DOHH2 (cell line): ENCODE data around the gene BRD3.

ENCODE experiments used
- H3F3A ChIP-seq: fragments of 200-600 bp; sonication (generic), shearing (Covaris generic); 2 replicates; pipeline ENCODE4 v1.6.0; 2016; ENCODE audit warnings: antibody characterized with exemption, mild to moderate bottlenecking; ENCODE audit not compliant: control insufficient read depth, insufficient read depth
- H3K27ac ChIP-seq: fragments of 200-600 bp; sonication (generic); 2 replicates; pipeline ENCODE4 v1.5.1; 2014; ENCODE audit warnings: low read depth, mild to moderate bottlenecking, low read length, moderate library complexity
- H3K27me3 ChIP-seq: fragments of 200-600 bp; sonication (generic); 2 replicates; pipeline ENCODE4 v1.6.1; 2014; ENCODE audit warnings: mild to moderate bottlenecking, low read length, mixed read lengths; ENCODE audit not compliant: control insufficient read depth
- H3K36me3 ChIP-seq: fragments of 200-600 bp; sonication (generic); 2 replicates; pipeline ENCODE4 v1.6.1; 2014; ENCODE audit warnings: mild to moderate bottlenecking, low read length, moderate library complexity, mixed read lengths; ENCODE audit not compliant: control insufficient read depth
- H3K4me1 ChIP-seq: fragments of 200-600 bp; sonication (generic); 2 replicates; pipeline ENCODE4 v1.6.1; 2014; ENCODE audit warnings: mild to moderate bottlenecking, low read length, mixed read lengths; ENCODE audit not compliant: control insufficient read depth
- H3K4me2 ChIP-seq: fragments of 200-600 bp; sonication (generic); 2 replicates; pipeline ENCODE4 v1.6.0; 2014; ENCODE audit warnings: mild to moderate bottlenecking, low read length, moderate library complexity
- H3K4me3 ChIP-seq: fragments of 200-600 bp; sonication (generic); 2 replicates; pipeline ENCODE4 v1.5.1; 2014; ENCODE audit warnings: mild to moderate bottlenecking, low read length, mixed read lengths
- H3K79me2 ChIP-seq: fragments of 200-600 bp; sonication (generic); 2 replicates; pipeline ENCODE4 v1.6.1; 2014; ENCODE audit warnings: mild to moderate bottlenecking, low read length, mixed read lengths; ENCODE audit not compliant: control insufficient read depth
- H3K9me2 ChIP-seq: fragments of 200-600 bp; sonication (generic); replicated peaks from 2 replicates; pipeline ENCODE4 v1.6.1; 2014; ENCODE audit warnings: mild to moderate bottlenecking, low read length, mixed read lengths; ENCODE audit not compliant: control insufficient read depth
- H3K9me3 ChIP-seq: fragments of 200-600 bp; sonication (generic); 2 replicates; pipeline ENCODE4 v1.6.1; 2014; ENCODE audit warnings: antibody characterized with exemption, low read length, mixed read lengths; ENCODE audit not compliant: control insufficient read depth, insufficient read depth
- H4K20me1 ChIP-seq: fragments of 200-600 bp; sonication (generic); 2 replicates; pipeline ENCODE4 v1.6.0; 2014; ENCODE audit warnings: low read depth, mild to moderate bottlenecking, antibody characterized with exemption, low read length, moderate library complexity; ENCODE audit not compliant: control insufficient read depth, insufficient read depth
- CTCF ChIP-seq: fragments of 200-600 bp; sonication (generic); IDR thresholded peaks from one replicate; pipeline ENCODE4 v1.5.1; 2014; ENCODE audit warnings: antibody characterized with exemption, mild to moderate bottlenecking, low read depth, low read length; ENCODE audit not compliant: poor library complexity, severe bottlenecking
- EZH2phosphoT487 ChIP-seq: fragments of 200-600 bp; sonication (generic); IDR thresholded peaks from 2 replicates; pipeline ENCODE4 v1.6.1; 2017; ENCODE audit warnings: borderline replicate concordance, mild to moderate bottlenecking, antibody characterized with exemption, low read length, moderate library complexity, mixed read lengths

Gene BRD3

DNA sequence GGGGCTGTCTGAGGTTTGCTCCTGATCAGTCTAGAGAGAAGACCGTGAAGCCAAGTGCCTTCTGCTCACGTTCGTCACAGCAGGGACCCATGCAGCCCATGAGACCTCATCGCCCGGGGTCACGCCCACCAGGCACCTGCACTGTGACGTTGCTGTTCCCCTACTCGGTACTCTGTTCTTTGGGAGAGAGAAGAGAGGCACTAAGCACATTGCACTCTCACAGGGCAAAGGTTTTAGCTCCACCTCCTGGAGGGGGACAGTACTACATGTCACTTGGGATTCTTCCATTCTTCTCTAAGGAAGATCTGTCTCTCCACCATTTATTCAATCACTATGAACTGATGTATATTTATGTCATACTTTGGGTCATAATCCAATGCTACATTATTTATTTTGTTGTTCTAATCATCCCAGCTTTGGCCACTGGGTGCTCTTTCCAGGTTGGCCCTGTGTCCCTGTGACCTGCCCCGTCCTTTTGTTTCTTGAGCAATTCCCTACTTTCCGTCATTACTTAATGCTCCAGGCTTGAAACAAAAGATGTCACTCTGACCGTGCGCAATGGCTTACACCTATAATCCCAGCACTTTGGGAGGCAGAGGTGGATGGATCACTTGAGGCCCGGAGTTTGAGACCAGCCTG lies 31.4 kb upstream of the BRD3 start:
- Histone ChIP-seq H3K79me2 (no peaks in the 10 kb centered on the region), H3K9me2 (no peaks in the 10 kb centered on the region), H3K36me3 (no peaks in the 10 kb centered on the region), H4K20me1 (no peaks in the 10 kb centered on the region), H3K9me3 (no peaks in the 10 kb centered on the region), H3K4me1 (0 out of 2 replicates have a peak, but pooled peaks cover 3% of the 10 kb centered on the region), H3F3A (no peaks in the 10 kb centered on the region), H3K27ac (no peak overlapping the region), H3K4me3 (no peak overlapping the region), H3K27me3 (peaks cover 6% of the 10 kb centered on the region; the same call in 1 of the 2 replicates), H3K4me2 (no peak overlapping the region)
- peak; percentile 86 for TF ChIP-seq CTCF
- TF ChIP-seq EZH2phosphoT487, result no peak

DNA sequence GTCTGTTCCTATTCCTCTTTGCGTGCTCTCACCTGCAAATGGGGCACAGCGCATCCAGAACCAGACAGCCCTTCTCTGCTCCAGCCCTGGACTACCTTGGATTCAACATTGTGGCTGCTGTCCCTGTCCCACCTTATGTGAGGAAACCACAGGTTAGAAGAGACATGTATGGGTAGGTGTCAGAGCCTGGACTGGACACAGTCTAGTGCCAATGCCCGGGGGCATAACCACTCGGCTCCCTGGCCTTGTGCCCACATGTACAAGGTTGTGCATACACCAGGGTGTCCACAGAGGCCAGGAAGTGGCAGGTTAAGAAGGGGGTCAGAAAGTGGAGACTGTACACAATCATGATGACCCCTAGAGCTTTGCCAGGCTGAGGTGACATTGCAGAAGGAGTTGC lies 22.1 kb upstream of the BRD3 start:
- Histone ChIP-seq H3K9me2 (no peaks in the 10 kb centered on the region), H3K9me3 (no peaks in the 10 kb centered on the region), H3K4me2 (no peak overlapping the region), H3K27ac (no peak overlapping the region), H3K79me2 (no peaks in the 10 kb centered on the region), H3K36me3 (no peaks in the 10 kb centered on the region), H3K4me3 (no peak overlapping the region), H3K4me1 (0 out of 2 replicates have a peak, but pooled peaks cover 3% of the 10 kb centered on the region), H3F3A (no peaks in the 10 kb centered on the region), H4K20me1 (no peaks in the 10 kb centered on the region), H3K27me3 (peaks cover 6% of the 10 kb centered on the region; the same call in 1 of the 2 replicates)
- TF ChIP-seq EZH2phosphoT487 (no peak), CTCF (no peak)

- TF ChIP-seq CTCF (no peak), EZH2phosphoT487 (no peak)
- Histone ChIP-seq H3K27me3 (peaks cover 8% of the 10 kb centered on the region; the same call in 1 of the 2 replicates), H3K4me1 (0 out of 2 replicates have a peak, but pooled peaks cover 3% of the 10 kb centered on the region)
These were observed 20.4 kb upstream of the BRD3 start for GRCh38 chr9:134088063-134088725.

More at GRCh38 chr9:134088063-134088725, 20.4 kb upstream of the BRD3 start:
- no peaks in the 10 kb centered on the region for H3K79me2 ChIP-seq
- H3K4me3 ChIP-seq, result no peak overlapping the region
- H3K27ac ChIP-seq, result no peak overlapping the region
- no peaks in the 10 kb centered on the region for H3K36me3 ChIP-seq
- no peaks in the 10 kb centered on the region for H3K9me3 ChIP-seq
- no peaks in the 10 kb centered on the region for H3K9me2 ChIP-seq
- H4K20me1 ChIP-seq, result no peaks in the 10 kb centered on the region
- H3F3A ChIP-seq, result no peaks in the 10 kb centered on the region
- H3K4me2 ChIP-seq, result no peak overlapping the region
